IPS-15b (cell line): Measurements from ENCODE around the gene DPP10.
A peak's percentile ranks its signal among the peaks of the same experiment; 100 is the strongest.

Source experiments
- H3K27me3 ChIP-seq: one replicate; pipeline ENCODE4 v1.6.1; 2013; ENCODE audit warnings: low read length; ENCODE audit not compliant: control insufficient read depth, insufficient read depth
- H3K36me3 ChIP-seq: one replicate; pipeline ENCODE4 v1.6.1; 2013; ENCODE audit warnings: low read length; ENCODE audit not compliant: control insufficient read depth, insufficient read depth
- H3K4me1 ChIP-seq: one replicate; pipeline ENCODE4 v1.6.1; 2013; ENCODE audit warnings: mild to moderate bottlenecking, low read length; ENCODE audit not compliant: control insufficient read depth, insufficient read depth
- H3K4me3 ChIP-seq: one replicate; pipeline ENCODE4 v1.5.1; 2013; ENCODE audit warnings: low read depth, low read length
- H3K9ac ChIP-seq: one replicate; pipeline ENCODE4 v1.6.1; 2013; ENCODE audit warnings: low read depth, mild to moderate bottlenecking, low read length
- H3K9me3 ChIP-seq: one replicate; pipeline ENCODE4 v1.6.1; 2013; ENCODE audit warnings: mild to moderate bottlenecking, low read length; ENCODE audit not compliant: control insufficient read depth, insufficient read depth

DPP10 gene

GRCh38 chr2:115119086-115119485, 676.6 kb downstream of the DPP10 start:
- Histone ChIP-seq H3K36me3 (no peaks in the 10 kb centered on the region), H3K4me3 (no peak overlapping the region), H3K9me3 (no peaks in the 10 kb centered on the region), H3K27me3 (no peaks in the 10 kb centered on the region), H3K4me1 (no peaks in the 10 kb centered on the region), H3K9ac (no peak overlapping the region)

DNA sequence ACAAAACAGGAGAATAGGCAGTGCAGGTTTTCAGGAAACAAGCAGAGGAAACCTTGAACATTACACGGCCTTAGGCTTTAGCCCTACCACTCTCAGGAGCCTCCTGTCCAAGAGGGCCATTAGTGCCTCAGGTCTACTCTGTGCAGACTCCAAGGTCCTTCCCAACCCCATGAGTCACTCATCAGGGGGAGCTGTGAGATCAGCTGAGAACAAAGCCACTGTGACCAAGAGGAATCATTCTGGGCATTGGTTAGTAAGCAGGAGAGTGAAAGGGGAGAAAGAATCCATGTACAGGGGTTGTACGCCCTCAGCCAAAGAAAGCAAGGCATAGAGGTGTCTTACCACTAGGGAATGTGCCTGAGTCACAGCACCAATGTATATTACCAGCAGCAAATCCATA, 680.3 kb downstream of the DPP10 start:
- Histone ChIP-seq H3K4me3 (no peak overlapping the region), H3K9ac (no peak overlapping the region), H3K9me3 (no peaks in the 10 kb centered on the region), H3K4me1 (no peaks in the 10 kb centered on the region), H3K27me3 (no peaks in the 10 kb centered on the region), H3K36me3 (no peaks in the 10 kb centered on the region)

DNA sequence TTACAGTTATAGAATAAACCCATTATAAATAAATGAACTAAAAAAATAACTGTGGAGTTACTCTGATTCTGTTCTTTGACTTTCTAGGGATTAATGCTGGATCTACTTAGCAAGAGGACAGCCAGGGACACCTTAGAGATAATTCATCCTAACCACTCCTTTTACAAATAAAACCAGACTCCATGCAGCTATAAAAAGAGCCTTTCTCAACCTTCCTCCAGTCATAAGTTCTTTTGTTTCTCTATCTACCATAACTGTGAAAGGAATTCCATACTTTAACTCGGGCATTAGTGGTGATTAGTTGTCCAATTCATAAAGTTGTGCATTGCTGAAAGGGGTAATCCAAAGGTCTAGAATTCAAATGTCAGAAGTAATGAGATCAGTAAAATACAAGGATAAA, 682.4 kb downstream of the DPP10 start:
- no peaks in the 10 kb centered on the region for H3K36me3 ChIP-seq
- H3K27me3 ChIP-seq = no peaks in the 10 kb centered on the region
- H3K4me1 ChIP-seq = no peaks in the 10 kb centered on the region
- H3K4me3 ChIP-seq = no peak overlapping the region
- H3K9me3 ChIP-seq = no peaks in the 10 kb centered on the region
- no peak overlapping the region for H3K9ac ChIP-seq

DNA sequence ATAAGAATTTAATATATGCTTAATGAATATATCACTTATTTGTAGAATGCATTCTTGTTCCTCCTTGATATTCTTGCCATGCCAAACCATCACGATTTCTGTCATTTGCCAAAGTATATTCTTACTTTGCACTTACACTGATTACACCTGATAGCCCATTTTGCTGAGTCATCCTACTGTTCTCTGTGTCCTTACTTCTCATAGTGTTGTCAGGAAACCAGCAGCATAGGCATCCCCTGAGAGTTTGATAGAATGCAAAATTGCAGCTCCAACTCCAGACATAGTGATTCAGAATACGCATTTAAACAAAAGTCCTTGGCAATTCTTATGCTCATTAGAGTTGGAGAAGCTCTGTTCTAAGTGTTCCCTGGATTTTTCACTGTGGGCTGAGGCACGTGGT, 687.1 kb downstream of the DPP10 start:
- Histone ChIP-seq H3K36me3 (no peaks in the 10 kb centered on the region), H3K9ac (no peak overlapping the region), H3K9me3 (no peaks in the 10 kb centered on the region), H3K4me3 (no peak overlapping the region), H3K27me3 (no peaks in the 10 kb centered on the region), H3K4me1 (peaks cover 2% of the 10 kb centered on the region)

- H3K4me3 ChIP-seq = peak overlapping the region; percentile 87
These were observed 718.2 kb downstream of the DPP10 start for GRCh38 chr2:115160531-115161080.

GRCh38 chr2:115161081-115161770, 718.8 kb downstream of the DPP10 start:
- Histone ChIP-seq H3K4me3 (peak overlapping the region; percentile 87), H3K36me3 (no peaks in the 10 kb centered on the region), H3K4me1 (peaks cover 2% of the 10 kb centered on the region), H3K9ac (no peak overlapping the region), H3K9me3 (no peaks in the 10 kb centered on the region), H3K27me3 (peaks cover 32% of the 10 kb centered on the region)

More at GRCh38 chr2:115160531-115161080, 718.2 kb downstream of the DPP10 start:
- H3K4me1 ChIP-seq = peaks cover 2% of the 10 kb centered on the region
- H3K27me3 ChIP-seq = peaks cover 32% of the 10 kb centered on the region
- no peaks in the 10 kb centered on the region for H3K36me3 ChIP-seq
- no peaks in the 10 kb centered on the region for H3K9me3 ChIP-seq
- H3K9ac ChIP-seq = no peak overlapping the region

- H3K36me3 ChIP-seq = no peaks in the 10 kb centered on the region
- peaks cover 32% of the 10 kb centered on the region for H3K27me3 ChIP-seq
- H3K4me3 ChIP-seq = peak overlapping the region; percentile 87
- peaks cover 2% of the 10 kb centered on the region for H3K4me1 ChIP-seq
- no peak overlapping the region for H3K9ac ChIP-seq
- H3K9me3 ChIP-seq = no peaks in the 10 kb centered on the region
These were observed 719.5 kb downstream of the DPP10 start for GRCh38 chr2:115161771-115162493.

DNA sequence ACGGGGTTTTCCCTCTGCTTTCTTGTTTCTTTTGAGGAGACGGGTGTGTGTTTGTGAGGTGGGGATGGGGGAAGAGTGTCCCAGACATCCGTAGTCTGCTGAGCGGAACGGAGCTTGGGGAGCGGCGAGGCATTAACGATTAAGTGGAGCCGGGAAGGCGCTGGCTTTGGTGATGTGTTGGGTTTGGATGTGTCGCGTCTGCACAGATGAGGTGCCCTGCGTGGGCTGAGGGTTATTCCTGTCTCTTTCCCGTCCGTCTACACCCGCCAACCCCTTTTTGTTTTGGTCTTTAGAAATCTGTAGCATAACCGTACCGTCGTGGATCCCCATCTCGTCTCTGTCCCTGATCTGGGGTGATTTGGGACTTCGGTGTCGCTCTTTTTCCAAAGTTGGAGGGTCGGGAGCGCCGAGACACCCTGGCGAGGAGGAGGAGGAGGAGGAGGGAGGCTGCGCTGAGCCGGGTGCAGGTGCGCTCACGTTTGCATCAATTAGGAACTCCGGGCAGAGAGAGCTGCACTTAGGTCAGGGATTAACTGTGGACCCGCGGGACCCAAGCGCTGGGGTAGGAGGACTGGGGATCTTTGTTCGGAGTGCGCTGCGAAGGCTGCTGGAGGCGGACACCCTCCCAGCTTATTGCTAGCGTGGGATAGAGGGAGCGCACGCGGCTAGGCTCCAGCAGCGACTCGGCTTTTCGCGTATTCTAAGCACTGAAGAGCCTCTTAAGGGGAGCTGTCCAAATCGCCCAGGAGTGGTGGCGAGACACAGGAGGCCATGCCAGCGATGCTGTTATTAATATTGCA, 720.3 kb downstream of the DPP10 start:
- no peaks in the 10 kb centered on the region for H3K9me3 ChIP-seq
- no peak overlapping the region for H3K9ac ChIP-seq
- H3K4me1 ChIP-seq = peaks cover 6% of the 10 kb centered on the region
- peaks cover 32% of the 10 kb centered on the region for H3K27me3 ChIP-seq
- H3K4me3 ChIP-seq = peak overlapping the region; percentile 87
- no peaks in the 10 kb centered on the region for H3K36me3 ChIP-seq

DNA sequence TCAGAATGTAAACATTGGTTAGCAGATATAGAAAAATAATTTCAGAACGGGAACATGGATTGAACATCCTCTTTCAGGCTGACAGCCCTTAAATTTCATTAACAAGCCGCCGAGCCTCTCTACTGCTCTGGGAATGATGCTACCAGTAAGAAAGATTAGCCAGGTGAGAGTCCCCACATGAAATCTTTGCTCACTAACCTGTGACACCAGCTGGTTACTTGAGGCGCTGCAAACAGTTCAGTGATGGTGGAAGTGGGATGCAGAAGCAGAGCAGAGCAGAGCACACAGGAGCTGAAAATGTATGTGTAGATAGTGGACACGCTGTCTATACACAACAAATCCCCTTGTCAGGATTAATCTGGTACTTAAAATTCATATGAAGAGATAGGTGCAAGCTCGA, 721.1 kb downstream of the DPP10 start:
- Histone ChIP-seq H3K9ac (no peak overlapping the region), H3K36me3 (no peaks in the 10 kb centered on the region), H3K9me3 (no peaks in the 10 kb centered on the region), H3K4me3 (no peak overlapping the region), H3K27me3 (peaks cover 32% of the 10 kb centered on the region), H3K4me1 (peaks cover 13% of the 10 kb centered on the region)

DNA sequence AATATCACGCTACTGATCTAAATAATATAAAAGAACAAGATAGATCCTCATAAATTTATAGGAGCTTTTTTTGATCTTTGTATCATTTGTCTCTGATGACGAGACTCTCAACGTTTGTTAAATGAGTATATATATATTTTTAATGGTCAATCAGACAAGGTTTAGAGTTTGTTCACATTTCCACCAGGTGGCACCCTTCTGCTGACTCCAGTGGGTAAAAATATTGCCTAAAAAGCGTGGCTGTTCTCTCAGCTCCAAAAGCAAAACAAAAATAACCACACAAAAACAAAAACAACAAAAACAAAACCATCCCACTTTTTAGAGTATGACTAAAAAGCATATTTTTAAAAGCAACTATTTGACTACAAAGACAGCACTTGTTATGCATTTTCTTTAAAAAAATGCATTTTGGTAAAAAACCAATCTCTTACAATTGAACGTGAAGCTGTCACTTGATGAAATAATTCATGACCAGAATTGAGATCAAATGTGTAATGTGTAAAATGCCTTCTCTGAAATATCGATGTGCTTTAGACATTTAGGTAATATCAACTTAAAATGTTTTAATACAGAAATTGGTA, 723.2 kb downstream of the DPP10 start:
- Histone ChIP-seq H3K27me3 (peaks cover 23% of the 10 kb centered on the region), H3K36me3 (no peaks in the 10 kb centered on the region), H3K4me3 (no peak overlapping the region), H3K9me3 (no peaks in the 10 kb centered on the region), H3K4me1 (peaks cover 11% of the 10 kb centered on the region), H3K9ac (no peak overlapping the region)

DNA sequence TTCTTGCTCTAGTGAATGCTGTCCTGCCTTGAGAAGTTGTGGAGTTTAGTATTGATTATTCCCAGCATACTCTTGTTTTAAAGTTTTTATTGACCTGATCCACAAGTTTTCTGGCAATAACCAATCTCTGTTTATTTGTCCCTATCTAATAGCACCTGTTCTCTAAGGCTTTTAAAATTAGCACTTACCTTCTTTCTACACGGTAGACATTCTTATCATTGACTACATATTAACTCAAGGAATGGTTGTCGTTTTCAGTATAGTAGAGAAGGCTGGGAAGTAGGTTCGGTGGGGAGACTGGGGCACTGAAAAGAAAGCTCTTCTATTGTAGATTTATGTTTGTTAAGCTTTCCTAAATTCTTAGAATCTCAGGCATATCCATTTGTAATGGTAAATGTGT, 726.0 kb downstream of the DPP10 start:
- Histone ChIP-seq H3K36me3 (no peaks in the 10 kb centered on the region), H3K4me3 (no peak overlapping the region), H3K27me3 (peaks cover 8% of the 10 kb centered on the region), H3K9me3 (no peaks in the 10 kb centered on the region), H3K4me1 (peaks cover 11% of the 10 kb centered on the region), H3K9ac (no peak overlapping the region)
